GM18907 (cell line): ENCODE results near the gene RUBCN.

Experiments
- ATAC-seq: cut with Tn5 transposase; IDR thresholded peaks from one replicate; pipeline ENCODE4 v1.9.1; 2021; ENCODE audit warnings: mild to moderate bottlenecking, moderate library complexity; ENCODE audit not compliant: unreplicated experiment

The RUBCN gene

GRCh38 chr3:197736491-197737318 is at the start of gene RUBCN:
Gene RUBCN, minus strand, starts transcription at chr3:197736904. Its CDS starts 185 bp downstream, at chr3:197736719.
- ATAC-seq, result peak; percentile 85

DNA sequence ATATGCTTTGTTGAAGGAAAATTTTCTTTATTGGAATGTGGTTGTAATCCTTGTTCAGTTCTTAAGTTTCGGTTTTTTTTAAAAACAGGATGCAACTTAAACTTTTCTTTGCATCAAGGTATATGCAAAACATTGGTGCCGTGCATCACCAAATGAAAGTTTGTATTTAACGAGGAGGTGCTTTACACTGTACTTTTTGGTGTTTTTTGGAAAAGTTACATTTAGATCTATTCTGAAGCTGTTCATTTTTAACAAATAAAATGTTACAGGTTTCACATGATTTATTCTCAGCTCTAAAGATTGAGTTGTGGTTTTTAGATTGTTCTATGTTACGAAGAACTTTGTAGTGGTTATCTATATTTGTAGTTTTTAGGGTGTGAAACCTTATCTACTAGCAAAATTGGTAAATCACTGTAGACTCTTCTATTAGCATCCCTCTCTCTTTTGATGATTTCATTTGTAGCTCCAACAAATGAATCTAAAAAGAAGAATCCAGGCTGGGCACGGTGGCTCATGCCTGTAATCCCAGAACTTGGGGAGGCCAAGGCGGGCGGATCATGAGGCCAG is 47.4 kb upstream of the RUBCN start:
- no peak for ATAC-seq

GRCh38 chr3:197782230-197782629 is 45.5 kb upstream of the RUBCN start:
- peak; percentile 56 for ATAC-seq

DNA sequence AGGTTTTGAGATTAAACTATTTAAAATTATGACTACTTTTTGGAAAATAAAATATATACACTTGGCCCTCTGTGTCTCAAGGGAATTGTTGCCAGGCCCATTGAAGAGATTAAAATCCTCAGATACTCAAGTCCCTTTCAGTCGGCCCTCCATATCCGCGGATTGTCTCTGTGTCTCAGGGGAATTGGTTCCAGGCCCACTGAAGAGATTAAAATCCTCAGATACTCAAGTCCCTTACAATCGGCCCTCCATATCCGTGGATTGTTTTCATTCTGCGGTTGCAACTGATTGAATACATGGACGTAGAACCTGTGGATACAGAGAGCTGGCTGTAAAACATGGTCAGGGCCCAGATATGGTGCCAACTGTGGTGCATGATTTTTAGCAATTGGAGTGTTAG is 38.6 kb upstream of the RUBCN start:
- ATAC-seq, result no peak

DNA sequence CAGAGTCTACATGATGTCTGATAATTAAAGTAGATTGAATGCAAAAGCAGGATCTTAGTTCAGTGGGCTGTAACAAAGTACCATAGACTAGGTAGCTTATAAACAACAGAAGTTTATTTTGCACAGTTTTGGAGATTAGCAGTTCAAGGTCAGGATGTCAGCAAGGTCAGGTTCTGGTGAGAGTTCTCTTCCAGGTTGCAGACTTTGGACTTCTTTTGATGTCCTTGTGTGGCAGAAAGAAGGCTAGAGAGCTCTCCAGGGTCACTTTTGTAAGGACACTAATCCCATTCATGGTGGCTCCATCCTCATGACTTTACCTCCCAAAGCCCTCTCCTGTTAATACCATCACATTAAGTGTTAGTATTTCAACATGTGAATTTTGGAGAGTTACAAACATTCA is 25.1 kb upstream of the RUBCN start:
- ATAC-seq, result no peak

DNA sequence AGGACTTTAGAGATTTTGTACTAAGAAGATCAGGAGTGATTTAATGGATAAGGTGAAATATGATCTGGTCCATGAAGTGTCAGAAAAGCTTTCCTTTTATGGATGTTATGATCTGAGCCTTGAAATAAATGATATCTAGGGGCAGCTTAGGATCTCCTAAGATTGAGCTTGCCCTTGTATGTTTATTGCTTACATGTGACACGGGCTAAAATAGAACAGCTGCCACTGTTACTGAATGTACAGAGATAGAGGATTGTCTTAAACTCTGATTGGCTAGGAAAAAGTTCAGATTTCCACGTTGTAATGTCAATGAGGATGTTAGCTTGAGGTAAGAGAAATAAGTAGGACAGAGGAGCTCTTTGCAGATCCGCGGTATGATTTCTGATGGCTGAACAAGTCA is 21.8 kb upstream of the RUBCN start:
- ATAC-seq, result no peak

DNA sequence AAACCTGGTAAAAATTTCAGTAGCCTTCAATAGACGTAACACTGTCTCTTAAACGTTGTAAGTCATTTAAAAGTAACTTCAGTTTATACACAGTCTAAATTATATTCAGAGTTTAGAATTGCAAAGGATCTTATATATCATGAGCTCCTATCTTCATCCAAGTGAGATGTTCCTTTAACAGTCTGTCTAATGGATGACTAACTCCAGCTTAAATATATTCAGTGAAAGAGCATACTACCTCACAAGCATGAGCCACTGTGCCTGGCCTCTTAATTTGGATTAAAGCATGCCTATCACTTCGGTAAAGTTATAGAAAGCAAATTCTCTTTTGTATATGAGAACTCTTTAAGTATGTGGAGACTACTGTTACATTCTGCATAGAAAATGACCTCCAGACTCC is 20.0 kb upstream of the RUBCN start:
- ATAC-seq, result no peak

GRCh38 chr3:197753263-197753662 is 16.6 kb upstream of the RUBCN start:
- no peak for ATAC-seq

GRCh38 chr3:197752107-197752506 is 15.4 kb upstream of the RUBCN start:
- ATAC-seq, result no peak

DNA sequence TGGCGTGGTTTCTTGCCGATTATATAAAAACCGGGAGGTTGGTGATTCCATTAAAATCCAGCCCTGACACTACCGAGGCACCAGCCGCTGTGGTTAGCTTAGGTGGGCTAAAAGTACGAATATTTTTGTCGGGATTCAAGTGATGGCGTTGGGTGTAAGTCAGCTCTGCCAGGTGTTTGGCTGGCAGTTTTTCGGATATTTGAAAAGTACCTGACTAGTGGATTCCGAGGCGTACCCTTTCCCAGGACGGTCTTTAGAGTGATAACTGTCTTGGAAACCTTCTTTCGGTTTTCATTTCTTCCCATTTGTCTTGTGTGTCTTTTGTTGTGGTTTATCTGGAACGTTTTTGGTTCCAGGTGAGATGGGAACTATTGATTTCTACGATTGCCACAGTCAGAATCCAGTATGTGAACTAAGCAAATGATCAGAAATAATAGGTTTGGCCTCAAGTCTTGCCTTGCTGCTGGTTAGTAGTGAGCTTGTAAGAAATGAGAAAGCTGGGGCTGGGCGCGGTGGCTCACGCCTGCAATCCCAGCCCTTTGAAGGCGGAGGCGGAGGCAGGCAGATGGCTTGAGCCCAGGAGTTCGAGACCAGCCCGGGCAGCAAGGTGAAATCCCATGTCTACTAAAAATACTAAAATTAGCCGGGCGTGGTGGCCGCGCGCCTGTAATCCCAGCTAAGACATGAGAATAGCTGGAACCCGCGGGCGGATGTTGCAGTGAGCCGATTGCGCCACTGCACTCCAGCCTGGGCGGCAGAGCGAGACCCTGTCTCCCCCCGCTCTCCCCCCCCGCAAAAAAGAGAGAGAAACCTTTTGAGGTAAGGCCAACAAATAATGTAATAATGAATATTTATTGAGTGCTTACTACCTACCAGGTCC is 14.4 kb upstream of the RUBCN start:
- ATAC-seq, result no peak

DNA sequence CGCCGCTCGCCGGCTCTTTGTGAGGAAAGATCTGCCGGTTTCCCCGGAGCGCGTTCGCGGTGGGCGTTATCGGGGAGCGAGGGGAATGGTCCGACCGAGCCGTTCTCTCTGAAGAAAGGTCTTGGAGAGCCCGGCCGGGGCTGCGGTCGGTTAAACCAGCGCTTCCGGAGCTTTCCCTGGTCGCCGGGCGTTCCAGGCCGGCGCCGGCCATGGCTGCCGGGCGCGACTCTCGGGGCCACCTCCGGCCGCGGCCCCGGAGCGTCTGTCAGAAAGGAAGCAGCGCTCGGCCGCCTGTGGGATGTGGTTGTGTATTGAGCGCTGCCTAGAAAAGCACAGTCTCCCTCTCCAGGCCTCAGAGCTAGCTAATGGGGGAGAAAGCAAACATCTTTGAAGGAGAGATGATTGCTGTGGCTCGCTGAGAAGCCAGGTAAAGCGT is 13.7 kb upstream of the RUBCN start:
- peak; percentile 56 for ATAC-seq

GRCh38 chr3:197749601-197750395 is 13.1 kb upstream of the RUBCN start, which contains the start of gene FYTTD1:
Gene FYTTD1, plus strand, starts transcription at chr3:197749883. Its CDS starts 89 bp downstream, at chr3:197749972.
- peak; percentile 77 for ATAC-seq

- peak; percentile 44 for ATAC-seq
Observed at GRCh38 chr3:197749315-197749600, 12.6 kb upstream of the RUBCN start.

GRCh38 chr3:197748597-197749314 is 12.1 kb upstream of the RUBCN start:
- ATAC-seq, result no peak

DNA sequence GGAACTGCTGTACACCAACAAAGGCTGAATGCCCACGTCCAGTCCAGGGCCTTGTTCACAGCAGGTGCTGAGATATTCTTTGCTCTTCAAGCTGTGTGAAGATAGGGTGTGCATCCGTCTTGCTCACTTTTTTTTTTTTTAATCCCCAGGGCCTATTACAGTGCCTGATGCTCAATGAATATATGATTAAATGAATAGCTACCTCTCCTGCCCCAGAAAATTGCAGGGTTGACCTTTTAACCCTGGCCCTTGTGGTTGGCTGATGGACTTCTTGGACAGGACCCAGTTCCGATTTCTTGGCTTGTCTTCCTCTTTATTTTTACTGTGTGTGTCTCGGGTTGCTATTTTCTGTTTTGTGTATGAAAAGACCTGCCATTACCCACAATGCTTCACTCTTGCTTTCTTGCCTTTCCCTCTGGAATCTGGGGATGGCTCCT is 10.1 kb upstream of the RUBCN start:
- ATAC-seq, result no peak

GRCh38 chr3:197746209-197746608 is 9.5 kb upstream of the RUBCN start:
- no peak for ATAC-seq

DNA sequence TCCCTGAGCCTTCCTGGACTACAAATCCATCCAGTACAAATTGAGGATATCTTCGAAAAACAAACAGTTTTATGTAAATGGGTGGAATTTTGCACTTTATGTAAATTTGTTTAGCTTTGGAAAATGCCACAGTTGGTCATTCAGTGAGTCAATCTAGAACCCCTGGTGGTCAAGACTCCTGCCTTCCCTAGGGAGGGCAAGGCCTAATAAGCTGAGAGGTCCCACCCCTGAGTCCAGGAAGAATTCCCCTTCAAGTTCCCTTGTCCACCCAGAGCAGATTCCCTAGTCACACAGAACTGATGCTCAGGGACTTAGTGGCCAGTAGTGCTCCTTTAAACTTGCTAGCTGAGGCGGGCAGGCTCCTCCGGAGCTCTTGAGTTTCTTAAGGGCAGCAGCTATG is 6.1 kb upstream of the RUBCN start:
- no peak for ATAC-seq

- no peak for ATAC-seq
Observed at GRCh38 chr3:197737749-197738462, 1.2 kb upstream of the RUBCN start.

DNA sequence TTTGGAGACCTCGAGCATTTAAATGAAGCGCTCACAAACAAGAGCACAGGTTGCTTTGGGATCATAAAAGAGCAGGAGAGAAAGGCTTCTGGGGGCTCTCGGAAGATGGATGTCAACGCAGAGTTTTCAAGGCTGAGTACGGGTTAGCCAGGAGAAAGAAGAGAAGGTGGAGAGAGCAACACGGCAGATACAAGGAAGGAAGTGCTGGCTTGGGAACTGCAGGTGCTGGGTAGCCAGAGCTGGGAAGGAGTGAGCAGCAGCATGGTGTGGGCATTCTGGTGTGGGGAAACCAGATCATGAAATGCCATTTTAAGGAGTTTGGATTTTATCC is 580 bp upstream of the RUBCN start:
- ATAC-seq, result no peak
